GM18868 (cell line): ENCODE data around the gene PPP1R36.

Experiments
- ATAC-seq: cut with Tn5 transposase; IDR thresholded peaks from one replicate; pipeline ENCODE4 v1.9.1; 2021; ENCODE audit warnings: mild to moderate bottlenecking, moderate library complexity; ENCODE audit not compliant: unreplicated experiment

Gene PPP1R36, protein sequence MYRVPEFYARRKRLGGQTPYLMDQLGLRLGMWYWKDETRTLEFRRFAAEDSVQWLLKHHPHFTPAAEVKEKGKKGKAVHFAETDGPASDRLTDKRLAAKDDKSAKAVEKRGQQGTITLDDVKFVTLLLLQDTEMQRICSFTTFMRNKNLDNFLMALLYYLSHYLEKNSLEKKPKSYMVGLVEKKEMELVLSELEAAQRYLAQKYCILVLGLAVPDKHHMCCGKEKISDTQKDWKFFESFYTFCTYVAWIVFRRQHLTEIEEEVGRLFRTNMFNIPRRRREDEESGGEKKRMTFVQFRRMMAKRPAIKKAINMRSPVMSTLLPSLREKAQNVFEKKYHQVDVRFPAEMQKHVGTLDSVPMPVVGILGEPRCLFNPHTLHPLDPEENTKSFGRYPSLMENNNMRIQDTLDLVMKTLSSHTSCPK

DNA sequence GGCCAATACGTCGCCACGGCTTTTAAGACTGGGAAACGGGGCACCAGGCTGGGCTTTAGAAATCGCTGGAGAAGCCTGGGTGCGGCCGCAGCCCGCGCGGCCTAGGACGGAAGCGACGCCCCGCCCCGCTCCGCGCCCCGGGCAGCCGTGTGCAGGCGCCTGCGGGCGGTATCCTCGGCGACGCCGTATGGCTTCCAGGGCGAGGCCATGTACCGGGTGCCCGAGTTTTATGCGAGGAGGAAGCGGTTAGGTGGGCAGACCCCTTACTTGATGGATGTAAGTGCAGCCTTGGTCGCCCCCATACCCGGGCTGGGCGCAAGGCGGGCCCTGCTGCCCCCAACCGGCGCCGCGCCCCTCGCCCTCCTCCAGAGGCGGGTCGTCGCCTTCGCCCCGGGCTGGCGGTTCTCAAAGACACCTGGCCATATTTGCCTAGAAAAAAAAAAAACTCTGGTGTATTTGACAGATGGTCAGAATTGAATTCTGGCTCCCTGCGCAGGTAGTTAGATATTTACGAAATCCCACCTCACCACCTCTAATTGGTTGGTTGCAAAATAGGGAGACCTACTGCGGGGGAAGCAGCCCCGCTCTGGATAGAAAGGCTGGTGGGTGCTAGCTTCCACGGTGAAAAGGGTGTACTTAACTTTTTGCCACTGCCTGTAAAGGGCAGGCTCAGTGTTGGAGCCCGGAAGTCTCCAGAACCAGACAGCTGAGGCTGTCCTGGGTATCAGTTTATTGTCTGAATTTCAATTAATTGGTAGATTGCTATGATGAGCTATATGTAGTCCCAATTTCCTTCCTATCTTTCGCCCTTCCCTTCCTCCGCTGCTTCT is at the start of gene PPP1R36:
Gene PPP1R36 (plus strand): TSS at position 171 of the 830 bp plus-strand sequence. CDS start 37 bp downstream, at position 208.
- ATAC-seq = peak; percentile 78

- ATAC-seq = no peak
Observed at GRCh38 chr14:64500088-64500487, 49.7 kb upstream of the PPP1R36 start.

DNA sequence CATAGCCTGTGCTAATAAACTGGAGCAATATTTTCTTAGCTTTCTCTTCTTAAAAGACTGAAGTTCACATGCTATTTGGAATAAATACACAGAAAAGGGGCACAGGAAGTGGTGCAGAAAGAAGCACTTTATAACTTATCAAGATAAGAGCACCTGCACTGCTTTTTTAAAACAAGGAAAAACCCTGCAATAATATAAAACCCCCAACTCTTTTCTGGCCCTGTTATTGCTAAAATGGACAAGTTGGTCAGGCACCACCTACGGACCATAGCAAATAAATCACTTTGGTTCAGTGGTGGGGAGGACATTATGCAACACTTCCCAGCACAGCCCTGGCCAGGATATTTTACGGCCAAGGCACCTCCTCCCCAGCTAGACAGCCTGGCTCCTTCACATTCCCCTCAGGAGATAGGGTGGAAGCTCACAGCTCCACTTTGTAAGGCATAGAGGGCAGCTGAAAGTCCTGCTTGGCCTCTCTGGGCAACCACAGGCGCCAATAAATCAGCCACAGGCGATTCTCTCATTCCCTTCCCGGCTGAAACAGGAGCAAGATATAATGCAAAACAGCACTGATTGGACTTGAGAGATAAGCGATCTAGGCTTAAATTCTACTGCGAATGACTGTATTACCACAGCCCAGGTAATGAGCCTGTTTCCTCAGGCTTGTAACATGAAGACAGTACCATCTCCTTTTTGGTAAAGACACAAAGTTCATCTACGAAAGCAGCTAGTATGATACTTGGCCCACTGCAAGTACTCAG is 48.2 kb upstream of the PPP1R36 start:
- ATAC-seq = no peak

DNA sequence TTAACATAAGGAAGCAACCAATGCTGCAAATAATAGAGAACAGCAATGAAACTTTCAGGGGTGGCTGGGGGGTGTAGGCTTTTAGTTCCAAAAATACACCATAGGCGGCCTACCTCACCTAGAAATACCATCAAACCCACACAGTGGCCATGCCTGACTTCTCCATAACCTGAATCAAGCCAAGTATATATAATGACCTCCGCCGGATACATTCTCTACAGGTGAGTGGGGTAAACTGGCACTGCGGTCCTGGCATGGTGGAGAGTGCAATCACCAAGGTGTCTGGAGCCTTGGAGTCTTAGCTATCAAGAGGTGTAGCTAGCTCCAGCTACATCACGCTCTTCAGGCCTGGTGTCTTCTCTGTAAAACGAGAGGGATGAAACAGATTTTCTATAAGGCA is 47.3 kb upstream of the PPP1R36 start:
- no peak for ATAC-seq

DNA sequence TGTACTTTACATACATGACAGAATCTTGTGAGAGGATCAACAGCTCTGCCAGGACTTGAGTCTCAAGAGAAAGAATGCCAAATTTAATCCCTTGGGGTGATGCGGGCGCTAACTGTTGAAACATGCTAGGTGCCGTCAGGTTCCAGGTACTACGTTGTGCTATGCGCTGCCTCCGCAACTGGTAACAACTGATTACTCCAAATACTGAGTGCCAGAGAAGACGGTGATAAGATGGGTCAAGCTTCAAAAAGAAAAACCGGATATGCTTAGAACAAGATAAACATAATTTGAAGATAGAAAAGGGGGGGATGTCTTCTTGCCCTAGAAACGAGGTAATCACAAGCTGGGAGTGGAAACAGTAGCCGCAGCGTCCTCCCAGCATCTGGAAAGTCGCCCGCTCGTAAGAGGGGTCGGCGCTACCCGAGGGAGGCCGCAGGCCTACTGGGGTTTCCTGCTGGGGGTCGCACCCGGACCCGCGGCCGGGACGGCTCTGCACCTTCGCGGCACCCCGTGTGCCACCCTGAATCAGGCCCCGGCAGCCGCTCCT is 46.8 kb upstream of the PPP1R36 start:
- no peak for ATAC-seq

DNA sequence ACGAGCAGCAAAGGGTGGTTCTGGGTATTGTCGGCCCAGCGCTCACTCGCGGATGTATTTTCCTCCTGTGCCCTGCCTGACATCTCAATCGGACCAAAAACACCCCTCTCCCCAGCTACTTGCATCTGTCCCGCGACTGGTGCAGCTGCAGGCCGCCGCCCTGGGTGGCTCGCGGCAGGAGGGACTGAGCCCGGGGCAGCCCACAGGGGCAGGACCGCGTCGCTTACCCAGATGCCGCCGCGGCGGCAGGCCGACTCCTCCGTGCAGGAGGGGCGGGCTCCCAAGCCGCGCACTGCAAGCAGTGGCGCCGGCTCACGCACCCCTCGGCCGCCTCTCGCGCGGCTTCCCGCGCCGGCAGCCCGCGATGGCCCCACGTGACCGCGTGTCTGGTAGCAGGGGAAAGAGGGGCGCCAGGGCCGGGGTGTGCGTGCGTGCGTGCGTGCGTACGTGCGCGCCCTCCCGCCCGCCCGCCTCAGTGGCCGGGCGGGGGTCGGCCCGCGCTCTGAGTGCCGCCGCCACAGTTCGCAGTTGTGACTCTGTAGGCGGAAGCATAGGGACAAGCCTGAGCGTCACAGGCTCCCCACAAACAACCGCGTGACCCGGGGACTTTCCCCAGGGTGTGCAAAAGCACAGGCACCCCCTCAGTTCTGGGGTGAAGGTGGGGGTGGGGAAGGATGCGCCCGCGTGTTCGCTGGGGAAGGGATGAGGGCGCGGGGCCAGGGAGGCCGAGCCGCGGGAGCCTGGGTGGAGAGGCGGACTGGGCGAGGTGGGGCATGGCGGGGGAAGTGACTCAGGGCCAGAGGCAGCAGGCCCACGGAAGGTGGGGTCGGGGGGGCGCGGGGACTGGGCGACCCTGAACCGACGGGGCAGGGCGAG is 46.1 kb upstream of the PPP1R36 start, which contains the start of gene ZBTB25:
Gene ZBTB25 (minus strand): TSS at position 405 of the 876 bp plus-strand sequence. CDS start 13,305 bp downstream, outside the sequence.
- peak; percentile 66 for ATAC-seq

GRCh38 chr14:64504310-64504896 is 45.4 kb upstream of the PPP1R36 start, which contains the start of gene ZBTB1:
ZBTB1 (plus strand) TSS chr14:64504770; CDS start chr14:64521505, 16,735 bp downstream.
- ATAC-seq = peak; percentile 15

- peak; percentile 27 for ATAC-seq
Observed at GRCh38 chr14:64504897-64505794, 44.6 kb upstream of the PPP1R36 start.

GRCh38 chr14:64506721-64507120 is 43.0 kb upstream of the PPP1R36 start:
- no peak for ATAC-seq

DNA sequence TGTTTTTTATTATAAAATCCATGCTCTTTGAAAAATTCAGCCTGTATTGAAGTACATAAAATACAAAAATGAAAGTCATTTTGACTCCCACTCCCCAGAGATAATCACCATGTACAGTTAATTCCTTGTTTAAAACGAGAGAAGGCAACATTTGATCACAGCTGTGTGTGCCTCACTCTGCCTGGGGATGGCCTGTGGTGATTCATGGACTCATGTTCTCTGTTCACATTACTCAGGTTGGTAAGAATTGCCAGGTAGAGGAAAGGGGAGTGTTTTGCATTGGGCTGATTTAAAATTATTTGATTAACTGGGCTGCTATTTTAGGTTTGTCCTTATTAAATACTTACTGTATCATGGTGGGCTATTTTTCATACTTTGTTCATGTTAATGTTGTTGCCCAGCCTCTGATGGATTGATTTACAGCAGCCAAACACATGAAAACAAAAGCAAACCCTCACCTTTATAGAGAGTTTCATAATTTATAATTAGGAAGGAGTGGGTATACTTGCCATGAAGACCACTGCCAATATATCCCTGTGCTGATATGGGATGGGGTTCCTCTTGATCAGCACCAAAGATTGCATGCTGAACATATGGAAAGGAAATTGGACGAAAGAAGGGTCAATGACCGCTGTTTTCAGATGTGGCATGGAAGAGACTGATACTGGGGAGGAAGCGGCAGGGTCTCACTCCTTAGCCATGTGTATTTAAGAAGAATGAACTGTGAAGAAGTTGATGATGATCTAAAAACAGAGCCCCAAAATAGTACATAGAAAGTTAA is 42.2 kb upstream of the PPP1R36 start:
- ATAC-seq = no peak

GRCh38 chr14:64508215-64508776 is 41.5 kb upstream of the PPP1R36 start:
- peak; percentile 16 for ATAC-seq

GRCh38 chr14:64509036-64509435 is 40.7 kb upstream of the PPP1R36 start:
- no peak for ATAC-seq

DNA sequence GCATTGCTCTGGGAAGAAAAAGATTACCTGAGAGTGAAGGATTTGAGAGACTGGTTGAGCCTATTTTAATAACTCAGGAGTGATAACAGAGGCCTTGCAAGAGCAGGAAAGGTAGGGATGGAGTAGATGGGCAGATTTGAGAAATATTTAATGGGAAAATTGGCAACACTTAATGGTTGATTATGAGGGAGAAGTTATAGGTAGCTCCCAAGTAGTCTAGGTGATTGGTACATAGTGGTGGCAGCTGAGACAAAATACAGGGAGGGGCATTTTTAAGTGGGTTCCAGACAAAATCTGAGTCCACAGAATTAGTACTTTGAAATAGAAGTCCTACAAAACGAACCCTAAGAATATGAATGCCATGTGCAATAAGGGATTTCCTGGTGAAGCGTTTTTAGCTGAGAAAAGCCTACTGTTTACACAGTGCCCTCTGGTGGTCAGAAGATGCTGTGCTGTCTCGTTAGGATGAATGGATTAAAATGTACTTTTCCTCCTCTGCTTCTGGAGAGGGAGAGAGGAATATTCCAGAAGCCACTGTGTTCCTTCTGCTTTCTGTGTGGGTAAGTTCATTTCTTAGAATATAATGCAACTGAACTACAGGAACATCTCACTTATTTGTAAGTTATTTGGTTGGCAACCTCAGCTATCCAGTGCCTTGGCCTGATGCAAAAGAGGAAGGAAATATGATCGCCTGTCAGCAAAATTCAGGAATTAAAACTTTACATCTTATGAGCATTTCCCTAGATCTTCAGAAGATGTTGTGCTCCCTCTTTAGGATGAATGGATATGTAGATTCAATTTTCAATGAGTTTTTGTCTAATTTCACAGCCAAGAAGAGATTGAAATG is 38.7 kb upstream of the PPP1R36 start:
- ATAC-seq = no peak

DNA sequence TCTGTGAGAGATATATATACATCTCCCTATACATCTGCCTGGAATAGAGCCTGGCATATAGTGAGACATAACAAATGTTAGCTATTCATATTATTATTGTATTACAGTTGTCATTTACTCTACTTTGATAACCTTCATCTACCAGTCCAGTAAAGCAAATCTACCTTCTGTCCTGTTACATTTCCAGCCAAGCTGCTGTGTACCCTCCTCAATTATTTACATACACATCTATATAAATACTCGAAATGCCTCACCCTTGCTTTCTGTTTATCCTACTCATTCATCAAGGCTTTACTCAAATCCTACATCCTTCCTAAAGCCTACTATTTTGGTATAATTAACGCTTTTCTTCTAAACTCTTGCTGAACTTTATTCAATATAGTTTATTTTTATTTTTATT is 36.5 kb upstream of the PPP1R36 start:
- ATAC-seq = no peak

DNA sequence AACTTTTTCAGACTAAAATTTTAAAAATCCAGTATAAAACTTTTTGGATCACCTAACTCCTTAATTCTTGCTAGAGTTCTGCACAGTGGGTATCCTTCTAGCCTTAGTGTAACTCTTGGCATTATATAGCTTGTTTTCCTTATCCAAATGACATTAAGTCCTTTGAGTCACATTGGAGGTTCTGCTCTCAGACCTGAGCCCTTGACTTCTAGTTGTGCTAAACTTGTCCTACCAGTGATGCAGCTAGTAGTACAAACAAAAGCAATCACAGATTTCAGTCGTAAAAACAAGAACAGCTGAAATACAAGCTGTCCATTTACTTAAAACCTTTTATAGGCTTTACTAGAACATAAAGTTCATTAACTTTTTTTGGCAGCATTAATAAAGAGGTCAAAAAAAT is 34.7 kb upstream of the PPP1R36 start:
- ATAC-seq = no peak

- no peak for ATAC-seq
Observed at GRCh38 chr14:64516969-64517368, 32.8 kb upstream of the PPP1R36 start.
